ENCODE measurements around the gene AP5B1.
"Not testable (repeated sequence)": the region's sequence is repeated elsewhere in the genome, so short reads cannot be mapped to it uniquely, and the experiment has no call there.

Gene AP5B1

GRCh38 chr11:65785319-65786007, 4.7 kb upstream of the AP5B1 start:
- no peak for FAIRE-seq

- FAIRE-seq, result no peak
Measured at GRCh38 chr11:65782816-65783228, 2.0 kb upstream of the AP5B1 start.

GRCh38 chr11:65781962-65782815, 1.4 kb upstream of the AP5B1 start:
- FAIRE-seq, result no peak

- no peak for FAIRE-seq
Measured at GRCh38 chr11:65781152-65781961, 581 bp upstream of the AP5B1 start.

- FAIRE-seq, result no peak
Measured at GRCh38 chr11:65779919-65780769, 632 bp downstream of the AP5B1 start.

- FAIRE-seq, result no peak
Measured at GRCh38 chr11:65779669-65779918, 1.2 kb downstream of the AP5B1 start.

GRCh38 chr11:65778901-65779668, 1.7 kb downstream of the AP5B1 start:
- FAIRE-seq, result no peak

- no peak for FAIRE-seq
Measured at GRCh38 chr11:65778431-65778900, 2.3 kb downstream of the AP5B1 start.

- FAIRE-seq, result no peak
Measured at GRCh38 chr11:65777821-65778361, 2.9 kb downstream of the AP5B1 start.

GRCh38 chr11:65777241-65777640, 3.5 kb downstream of the AP5B1 start:
- no peak for FAIRE-seq

GRCh38 chr11:65776710-65777141, 4.0 kb downstream of the AP5B1 start:
- FAIRE-seq, result no peak

GRCh38 chr11:65776196-65776595, 4.6 kb downstream of the AP5B1 start:
- FAIRE-seq, result no peak

- no peak for FAIRE-seq
Measured at GRCh38 chr11:65774525-65775306, 6.1 kb downstream of the AP5B1 start.

GRCh38 chr11:65773784-65774411, 6.9 kb downstream of the AP5B1 start:
- no peak for FAIRE-seq

- FAIRE-seq, result no peak
Measured at GRCh38 chr11:65771589-65772112, 9.1 kb downstream of the AP5B1 start.

GRCh38 chr11:65770951-65771567, 9.7 kb downstream of the AP5B1 start:
- FAIRE-seq, result no peak

GRCh38 chr11:65767806-65768205, 13.0 kb downstream of the AP5B1 start:
- not testable (repeated sequence) for FAIRE-seq

- no peak for FAIRE-seq
Measured at GRCh38 chr11:65767406-65767805, 13.4 kb downstream of the AP5B1 start.

- no peak for FAIRE-seq
Measured at GRCh38 chr11:65766535-65766934, 14.2 kb downstream of the AP5B1 start.
